OCI-LY3 (cell line): Measurements from ENCODE around the gene PRICKLE1.

Experiments
- H2AFZ ChIP-seq: fragments of 200-600, 300-600 bp; shearing (Covaris generic); 2 replicates; pipeline ENCODE4 v1.6.0; 2014; ENCODE audit warnings: antibody characterized with exemption, low read depth, low read length
- H3K27ac ChIP-seq: fragments of 200-600, 300-600 bp; sonication (generic); 2 replicates; pipeline ENCODE4 v1.5.1; 2014; ENCODE audit warnings: mild to moderate bottlenecking, low read length, moderate library complexity, mixed read lengths
- H3K27me3 ChIP-seq: fragments of 200-600, 300-600 bp; sonication (generic); 2 replicates; pipeline ENCODE4 v1.6.1; 2014; ENCODE audit warnings: low read depth, low read length, mixed read lengths
- H3K36me3 ChIP-seq: fragments of 200-600, 300-600 bp; sonication (generic); replicated peaks from 2 replicates; pipeline ENCODE3; 2014; ENCODE audit warnings: low read depth, low read length, mixed read lengths
- H3K4me1 ChIP-seq: fragments of 300-600, 200-600 bp; sonication (generic); 2 replicates; pipeline ENCODE4 v1.6.1; 2014; ENCODE audit warnings: low read length, mixed read lengths
- H3K4me2 ChIP-seq: fragments of 200-600, 300-600 bp; sonication (generic); 2 replicates; pipeline ENCODE4 v1.6.1; 2014; ENCODE audit warnings: low read length, mixed read lengths
- H3K4me3 ChIP-seq: fragments of 300-600, 200-600 bp; sonication (generic); 2 replicates; pipeline ENCODE4 v1.5.1; 2014; ENCODE audit warnings: antibody characterized with exemption, mild to moderate bottlenecking, low read length, moderate library complexity
- H3K79me2 ChIP-seq: fragments of 300-600, 200-600 bp; shearing (Covaris generic); 2 replicates; pipeline ENCODE4 v1.6.1; 2014; ENCODE audit warnings: mild to moderate bottlenecking, low read length, mixed read lengths
- H3K9ac ChIP-seq: fragments of 300-600, 200-600 bp; shearing (Covaris generic); 2 replicates; pipeline ENCODE4 v1.6.0; 2014; ENCODE audit warnings: mild to moderate bottlenecking, low read length, moderate library complexity
- H3K9me3 ChIP-seq: fragments of 200-600, 300-600 bp; shearing (Covaris generic); 2 replicates; pipeline ENCODE4 v1.6.1; 2014; ENCODE audit warnings: low read length, mixed read lengths; ENCODE audit not compliant: insufficient read depth
- H4K20me1 ChIP-seq: fragments of 200-600, 300-600 bp; sonication (generic); 2 replicates; pipeline ENCODE4 v1.6.1; 2016; ENCODE audit warnings: low read length, mixed read lengths; ENCODE audit not compliant: insufficient read depth
- CTCF ChIP-seq: fragments of 200-600, 300-600 bp; sonication (generic); IDR thresholded peaks from 2 replicates; pipeline ENCODE4 v1.5.1; 2014; ENCODE audit warnings: antibody characterized with exemption, low read length, low read depth
- EZH2phosphoT487 ChIP-seq: fragments of 200-600 bp; shearing (Covaris generic); IDR thresholded peaks from 2 replicates; pipeline ENCODE4 v1.6.1; 2018; ENCODE audit warnings: antibody characterized with exemption, mixed run types, low read depth

PRICKLE1 gene

GRCh38 chr12:42502682-42503081, 86.9 kb downstream of the PRICKLE1 start:
- H3K4me2 ChIP-seq, result no peak overlapping the region
- H3K4me1 ChIP-seq, result no peaks in the 10 kb centered on the region
- H3K27ac ChIP-seq, result no peak overlapping the region
- no peak for TF ChIP-seq CTCF
- no peak for TF ChIP-seq EZH2phosphoT487
- H3K9ac ChIP-seq, result no peak overlapping the region
- no peak overlapping the region for H2AFZ ChIP-seq
- H3K9me3 ChIP-seq, result no peaks in the 10 kb centered on the region
- no peak overlapping the region for H3K4me3 ChIP-seq
- no peaks in the 10 kb centered on the region for H3K27me3 ChIP-seq
- H4K20me1 ChIP-seq, result no peaks in the 10 kb centered on the region
- no peaks in the 10 kb centered on the region for H3K79me2 ChIP-seq
- no peaks in the 10 kb centered on the region for H3K36me3 ChIP-seq

GRCh38 chr12:42498549-42499247, 90.8 kb downstream of the PRICKLE1 start:
- Histone ChIP-seq H3K9ac (no peak overlapping the region), H3K27ac (no peak overlapping the region), H4K20me1 (no peaks in the 10 kb centered on the region), H3K4me2 (no peak overlapping the region), H2AFZ (no peak overlapping the region), H3K36me3 (no peaks in the 10 kb centered on the region), H3K4me3 (no peak overlapping the region), H3K79me2 (no peaks in the 10 kb centered on the region), H3K27me3 (no peaks in the 10 kb centered on the region), H3K9me3 (no peaks in the 10 kb centered on the region), H3K4me1 (no peaks in the 10 kb centered on the region)
- TF ChIP-seq EZH2phosphoT487, result no peak
- TF ChIP-seq CTCF, result no peak

- Histone ChIP-seq H3K4me3 (no peak overlapping the region), H2AFZ (no peak overlapping the region), H3K9me3 (no peaks in the 10 kb centered on the region), H3K79me2 (no peaks in the 10 kb centered on the region), H3K27me3 (no peaks in the 10 kb centered on the region), H4K20me1 (no peaks in the 10 kb centered on the region), H3K4me1 (no peaks in the 10 kb centered on the region), H3K9ac (no peak overlapping the region), H3K36me3 (no peaks in the 10 kb centered on the region), H3K27ac (no peak overlapping the region), H3K4me2 (no peak overlapping the region)
- TF ChIP-seq CTCF, result no peak
- no peak for TF ChIP-seq EZH2phosphoT487
Observed at GRCh38 chr12:42496886-42497285, 92.7 kb downstream of the PRICKLE1 start.

- TF ChIP-seq EZH2phosphoT487 (no peak), CTCF (no peak)
- H3K9ac ChIP-seq, result no peak overlapping the region
- H3K4me3 ChIP-seq, result no peak overlapping the region
- no peaks in the 10 kb centered on the region for H3K9me3 ChIP-seq
- H2AFZ ChIP-seq, result no peak overlapping the region
- H4K20me1 ChIP-seq, result no peaks in the 10 kb centered on the region
- H3K4me1 ChIP-seq, result no peaks in the 10 kb centered on the region
- H3K27me3 ChIP-seq, result no peaks in the 10 kb centered on the region
- no peaks in the 10 kb centered on the region for H3K79me2 ChIP-seq
- no peaks in the 10 kb centered on the region for H3K36me3 ChIP-seq
- H3K27ac ChIP-seq, result no peak overlapping the region
- no peak overlapping the region for H3K4me2 ChIP-seq
Observed at GRCh38 chr12:42495244-42495643, 94.3 kb downstream of the PRICKLE1 start.
